Neutrophil (primary cell): ENCODE results near the gene NR2F1-AS1.

ENCODE experiments used
- H3K27ac ChIP-seq: fragments of 200-600 bp; sonication (generic); 2 replicates; pipeline ENCODE4 v1.5.1; 2016; ENCODE audit warnings: mild to moderate bottlenecking, moderate library complexity
- H3K27me3 ChIP-seq: fragments of 200-600 bp; sonication (generic); 2 replicates; pipeline ENCODE4 v1.6.0; 2016; ENCODE audit warnings: mild to moderate bottlenecking
- H3K36me3 ChIP-seq: fragments of 200-600 bp; sonication (generic); 2 replicates; pipeline ENCODE4 v1.5.1; 2017
- H3K4me1 ChIP-seq, 2 experiments: fragments of 200-600 bp in 1 of 2; sonication (generic) in 1 of 2; 1 replicate in 1 of 2; 2 replicates in 1 of 2; pipeline versions ENCODE4 v1.5.1 to v1.6.1; 2013 to 2016; ENCODE audit warnings: low read depth in 1 of 2, low read length in 1 of 2, mild to moderate bottlenecking in 1 of 2, moderate library complexity in 1 of 2; ENCODE audit not compliant: control insufficient read depth in 1 of 2, insufficient read depth in 1 of 2
- H3K4me3 ChIP-seq, 2 experiments: fragments of 200-600 bp in 1 of 2; sonication (generic) in 1 of 2; 1 replicate in 1 of 2; 2 replicates in 1 of 2; pipeline ENCODE4 v1.5.1; 2013 to 2016; ENCODE audit warnings: low read depth in 1 of 2, low read length in 1 of 2, mild to moderate bottlenecking in 1 of 2, moderate library complexity in 1 of 2
- H3K9me3 ChIP-seq: fragments of 200-600 bp; sonication (generic); 2 replicates; pipeline ENCODE4 v1.5.1; 2016
- TF ChIP-seq, protein P1 (sequence below): fragments of 200-600 bp; sonication (generic); IDR thresholded peaks from 2 replicates; pipeline ENCODE4 v1.5.1; 2016; ENCODE audit warnings: antibody characterized with exemption

The NR2F1-AS1 gene

GRCh38 chr5:93360436-93361088, 220.5 kb downstream of the NR2F1-AS1 start:
- Histone ChIP-seq H3K36me3 (no peaks in the 10 kb centered on the region), H3K9me3 (no peaks in the 10 kb centered on the region), H3K4me3 (no peak overlapping the region), H3K27me3 (no peaks in the 10 kb centered on the region), H3K27ac (no peak overlapping the region), H3K4me1 (no peaks in the 10 kb centered on the region)
- TF ChIP-seq, protein P1, sequence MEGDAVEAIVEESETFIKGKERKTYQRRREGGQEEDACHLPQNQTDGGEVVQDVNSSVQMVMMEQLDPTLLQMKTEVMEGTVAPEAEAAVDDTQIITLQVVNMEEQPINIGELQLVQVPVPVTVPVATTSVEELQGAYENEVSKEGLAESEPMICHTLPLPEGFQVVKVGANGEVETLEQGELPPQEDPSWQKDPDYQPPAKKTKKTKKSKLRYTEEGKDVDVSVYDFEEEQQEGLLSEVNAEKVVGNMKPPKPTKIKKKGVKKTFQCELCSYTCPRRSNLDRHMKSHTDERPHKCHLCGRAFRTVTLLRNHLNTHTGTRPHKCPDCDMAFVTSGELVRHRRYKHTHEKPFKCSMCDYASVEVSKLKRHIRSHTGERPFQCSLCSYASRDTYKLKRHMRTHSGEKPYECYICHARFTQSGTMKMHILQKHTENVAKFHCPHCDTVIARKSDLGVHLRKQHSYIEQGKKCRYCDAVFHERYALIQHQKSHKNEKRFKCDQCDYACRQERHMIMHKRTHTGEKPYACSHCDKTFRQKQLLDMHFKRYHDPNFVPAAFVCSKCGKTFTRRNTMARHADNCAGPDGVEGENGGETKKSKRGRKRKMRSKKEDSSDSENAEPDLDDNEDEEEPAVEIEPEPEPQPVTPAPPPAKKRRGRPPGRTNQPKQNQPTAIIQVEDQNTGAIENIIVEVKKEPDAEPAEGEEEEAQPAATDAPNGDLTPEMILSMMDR: no peak

DNA sequence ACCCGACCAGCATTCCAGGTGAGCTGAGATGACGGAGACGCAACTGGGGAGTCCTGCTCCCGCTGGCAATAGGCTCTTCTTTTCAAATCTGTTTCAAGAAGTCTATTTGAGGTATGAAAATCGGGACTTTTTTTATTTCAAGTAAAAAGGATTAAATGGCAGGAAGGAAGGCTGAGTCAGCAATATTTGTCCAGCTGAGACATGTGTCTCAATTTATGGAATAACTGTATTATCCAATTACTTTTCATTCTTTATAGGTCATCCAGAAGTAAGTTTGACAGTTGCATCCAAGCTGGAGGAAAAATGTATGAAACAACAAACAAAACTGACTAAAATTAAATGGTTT, 221.1 kb downstream of the NR2F1-AS1 start:
- no peaks in the 10 kb centered on the region for H3K27me3 ChIP-seq
- no peak overlapping the region for H3K27ac ChIP-seq
- no peaks in the 10 kb centered on the region for H3K4me1 ChIP-seq
- TF ChIP-seq, protein P1: no peak
- no peak overlapping the region for H3K4me3 ChIP-seq
- H3K36me3 ChIP-seq: no peaks in the 10 kb centered on the region
- no peaks in the 10 kb centered on the region for H3K9me3 ChIP-seq
